Retina (tissue), 1 donor: ENCODE data around the gene SPEM3.

Experiments
- DNase-seq: peaks from one replicate; pipeline ENCODE4 v3.0.0-alpha.2; 2016

SPEM3 gene

DNA sequence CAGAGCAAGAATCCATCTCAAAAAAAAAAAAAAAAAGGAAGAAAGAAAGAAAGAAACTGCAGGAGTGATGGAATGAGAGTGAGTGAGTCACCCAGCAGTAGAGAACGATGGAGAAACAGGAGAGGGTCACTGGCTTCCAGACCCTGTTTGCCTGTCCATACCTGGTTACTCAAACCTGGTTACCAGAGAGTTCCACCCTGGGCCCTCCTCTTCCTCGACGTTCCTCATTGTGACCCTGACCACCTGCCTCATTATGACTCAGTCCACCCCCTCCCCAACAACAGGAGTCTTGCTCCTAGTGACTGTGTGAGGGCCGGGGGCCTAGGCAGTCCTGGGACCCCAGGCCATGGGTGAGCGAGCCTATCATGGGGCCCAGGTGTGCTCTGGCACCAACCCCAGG lies at the start of gene SPEM3:
Gene SPEM3, plus strand, starts transcription at position 301 of the 400 bp plus-strand sequence. Its CDS starts 46 bp downstream, at position 347.
- DNase-seq = no peak

DNA sequence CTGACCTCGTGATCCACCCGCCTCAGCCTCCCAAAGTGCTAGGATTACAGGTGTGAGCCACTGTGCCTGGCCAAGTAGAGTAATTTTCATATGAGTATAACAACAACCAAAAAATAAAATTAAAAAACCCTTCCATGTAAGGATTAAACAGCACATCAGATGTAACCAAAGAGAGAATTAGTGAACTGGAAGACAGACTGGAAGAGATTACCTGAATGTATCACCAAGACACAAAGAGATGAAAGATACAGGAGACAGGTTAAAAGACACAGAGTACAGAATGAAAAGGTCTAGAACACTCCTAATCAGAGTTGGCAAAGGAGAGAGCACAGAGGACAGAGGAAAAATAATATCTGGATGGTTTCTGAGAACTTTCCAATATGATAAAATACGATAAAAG lies 49.5 kb upstream of the SPEM3 start:
- DNase-seq = no peak

DNA sequence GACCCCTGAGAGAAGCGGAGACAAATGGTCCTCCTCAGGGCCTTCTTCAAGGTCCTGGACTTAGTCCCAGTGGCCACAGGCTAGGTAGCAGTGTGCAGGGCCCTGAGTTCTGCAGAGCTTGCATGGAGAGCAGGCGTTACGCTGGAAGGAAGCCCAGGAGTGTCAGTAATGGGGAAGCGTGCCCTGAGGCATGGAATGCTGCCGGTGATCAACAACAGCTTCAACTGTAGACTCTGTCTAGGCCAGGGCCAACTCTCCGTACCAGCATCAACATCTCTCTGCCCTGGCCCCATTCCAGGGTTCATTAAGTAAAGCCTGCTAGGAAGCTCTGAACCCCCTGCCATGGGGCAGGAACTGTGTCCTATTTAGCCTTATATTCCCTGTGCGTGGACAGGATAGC lies 48.3 kb upstream of the SPEM3 start:
- peak; percentile 34 for DNase-seq

GRCh38 chr17:7380855-7381683 lies 47.6 kb upstream of the SPEM3 start, which contains the start of gene TNK1:
TSS of gene TNK1 (plus strand) at chr17:7381089. CDS start at chr17:7382927, 1,838 bp downstream.
- peak; percentile 51 for DNase-seq

GRCh38 chr17:7382901-7383300 lies 45.8 kb upstream of the SPEM3 start:
- peak; percentile 15 for DNase-seq

GRCh38 chr17:7383371-7383741 lies 45.3 kb upstream of the SPEM3 start:
- DNase-seq = peak; percentile 17

DNA sequence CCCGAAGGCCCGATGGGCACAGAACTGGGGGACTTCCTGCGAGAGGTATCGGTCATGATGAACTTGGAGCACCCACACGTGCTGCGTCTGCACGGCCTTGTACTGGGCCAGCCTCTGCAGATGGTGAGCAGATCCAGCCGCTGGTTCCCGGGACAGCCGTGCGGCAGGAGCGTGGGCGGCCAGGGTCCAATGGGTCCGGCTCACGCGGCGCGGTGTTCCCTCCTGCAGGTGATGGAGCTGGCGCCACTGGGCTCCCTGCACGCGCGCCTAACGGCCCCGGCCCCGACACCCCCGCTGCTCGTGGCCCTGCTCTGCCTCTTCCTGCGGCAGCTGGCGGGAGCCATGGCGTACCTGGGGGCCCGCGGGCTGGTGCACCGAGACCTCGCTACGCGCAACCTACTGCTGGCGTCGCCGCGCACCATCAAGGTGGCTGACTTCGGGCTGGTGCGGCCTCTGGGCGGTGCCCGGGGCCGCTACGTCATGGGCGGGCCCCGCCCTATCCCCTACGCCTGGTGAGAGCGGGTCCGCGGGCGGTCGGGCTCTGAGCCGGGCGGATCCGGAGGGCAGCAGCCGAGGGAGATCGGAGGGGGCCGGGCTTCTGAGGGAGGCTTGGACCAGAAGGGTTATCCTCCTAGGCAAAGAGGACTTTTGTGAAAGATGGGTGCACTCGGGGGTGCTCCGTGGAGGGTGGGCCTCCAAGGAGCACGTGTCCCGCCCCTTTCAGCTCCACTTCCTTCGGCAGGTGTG lies 44.7 kb upstream of the SPEM3 start:
- DNase-seq = peak; percentile 88

DNA sequence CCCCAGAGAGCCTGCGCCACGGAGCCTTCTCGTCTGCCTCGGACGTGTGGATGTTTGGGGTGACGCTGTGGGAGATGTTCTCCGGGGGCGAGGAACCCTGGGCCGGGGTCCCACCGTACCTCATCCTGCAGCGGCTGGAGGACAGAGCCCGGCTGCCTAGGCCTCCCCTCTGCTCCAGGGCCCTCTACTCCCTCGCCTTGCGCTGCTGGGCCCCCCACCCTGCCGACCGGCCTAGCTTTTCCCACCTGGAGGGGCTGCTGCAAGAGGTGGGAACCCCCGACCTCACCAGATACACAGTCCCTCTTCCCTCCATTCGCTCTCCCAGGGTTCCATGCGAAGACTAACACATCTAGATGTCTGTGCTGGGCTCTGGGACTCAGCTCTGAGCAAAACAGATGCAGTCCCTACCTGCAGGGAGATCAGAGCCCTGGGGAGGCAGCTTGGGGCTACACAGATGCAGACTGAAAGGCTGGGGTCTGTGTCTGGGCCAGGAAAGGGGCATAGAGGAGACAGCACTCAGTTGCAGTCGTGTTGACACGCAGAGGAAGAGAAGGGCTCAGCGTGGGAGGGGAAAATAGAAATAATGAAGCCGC lies 44.1 kb upstream of the SPEM3 start:
- DNase-seq = no peak

- DNase-seq = no peak
These were observed 39.8 kb upstream of the SPEM3 start for GRCh38 chr17:7388856-7389255.

DNA sequence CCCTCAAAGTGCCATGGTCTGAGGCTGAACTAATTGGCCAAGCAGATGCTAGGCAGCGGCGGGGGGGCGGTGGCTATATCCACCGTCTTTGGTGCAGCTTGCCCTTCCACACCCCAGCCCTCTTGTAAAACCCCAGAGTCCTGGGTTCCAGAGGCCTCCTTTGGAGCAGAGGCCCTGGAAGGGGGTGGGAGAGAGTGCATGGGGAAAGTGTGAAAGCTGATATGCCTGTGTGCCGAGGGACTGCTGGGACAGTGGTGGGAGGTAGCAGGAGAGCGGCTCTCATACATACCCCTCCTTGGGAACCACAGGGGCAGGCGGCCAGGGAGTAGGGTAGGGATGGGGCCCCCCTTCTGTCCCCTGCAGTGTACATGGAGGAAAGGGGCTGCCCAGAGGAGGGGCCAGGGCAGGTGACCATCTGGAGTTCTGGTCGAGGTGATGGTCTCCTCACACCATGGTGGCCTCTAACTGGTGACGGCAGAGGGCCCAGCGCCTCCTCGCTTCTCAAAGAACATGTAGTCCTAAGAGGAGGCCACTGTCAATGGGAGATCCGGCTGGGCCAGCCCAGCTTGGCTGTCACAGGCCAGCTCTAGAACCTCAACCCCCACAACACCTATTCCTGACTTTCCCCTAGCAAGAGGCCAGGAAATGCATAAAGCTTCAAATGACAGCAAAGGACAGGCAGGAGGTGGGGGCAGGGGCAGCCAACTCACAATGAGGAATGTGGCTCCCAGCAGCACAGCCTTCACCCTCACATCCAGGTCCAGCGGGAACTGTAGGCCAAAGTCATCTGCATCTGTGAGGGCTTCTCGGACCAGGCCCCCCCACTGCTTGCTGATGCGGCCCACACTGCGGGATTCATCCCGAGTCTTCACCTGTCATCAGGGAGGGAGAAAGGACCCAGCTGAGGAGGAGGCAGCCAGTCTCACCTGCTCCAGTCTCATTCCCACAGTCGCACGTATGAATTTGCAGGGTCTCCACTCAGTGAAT lies 38.4 kb upstream of the SPEM3 start:
- DNase-seq = no peak

- no peak for DNase-seq
These were observed 37.4 kb upstream of the SPEM3 start for GRCh38 chr17:7391307-7391706.

DNA sequence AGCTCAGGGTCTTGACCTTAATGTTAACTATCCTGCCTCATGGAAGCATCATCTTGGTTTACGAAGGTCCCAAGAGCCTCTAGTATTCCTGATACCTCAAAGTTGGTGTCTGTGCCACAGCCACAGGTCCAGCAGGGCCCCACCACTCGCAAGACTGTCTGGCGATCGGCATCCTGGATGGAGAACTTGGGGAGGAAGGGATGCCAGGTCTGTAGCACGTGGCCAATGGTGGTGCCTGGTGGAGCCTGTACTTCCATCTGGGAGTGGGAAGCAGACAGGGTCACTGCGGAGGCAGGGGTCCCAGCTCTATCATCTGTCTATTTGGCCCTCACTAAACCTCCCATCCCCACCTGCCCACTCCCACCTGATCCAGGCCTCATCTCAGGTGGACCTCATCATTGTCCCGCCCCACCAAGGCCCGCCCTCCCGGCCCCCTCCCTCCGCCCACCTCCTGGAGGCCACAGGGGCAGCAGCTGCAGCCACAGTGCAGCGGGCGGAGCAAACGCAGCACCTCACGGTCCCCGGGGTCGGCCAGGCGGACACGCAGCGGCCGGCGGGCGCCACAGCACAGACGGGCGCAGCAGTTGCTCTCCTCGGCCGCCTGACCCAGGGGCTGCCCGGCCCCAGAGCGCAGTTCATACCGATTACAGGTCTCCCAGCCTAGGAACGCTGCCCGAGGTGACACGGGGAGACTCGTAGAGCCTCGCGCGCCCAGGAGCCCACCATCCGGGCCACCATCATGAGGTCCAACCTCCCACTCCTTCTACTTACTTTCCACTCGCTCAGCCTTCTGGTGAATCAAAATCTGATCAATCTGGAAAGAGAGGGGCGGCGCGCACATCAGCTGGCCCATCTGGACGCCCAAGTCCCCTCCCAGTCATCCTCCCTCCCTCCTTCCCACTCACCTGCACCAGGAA lies 35.7 kb upstream of the SPEM3 start:
- DNase-seq = peak; percentile 55

DNA sequence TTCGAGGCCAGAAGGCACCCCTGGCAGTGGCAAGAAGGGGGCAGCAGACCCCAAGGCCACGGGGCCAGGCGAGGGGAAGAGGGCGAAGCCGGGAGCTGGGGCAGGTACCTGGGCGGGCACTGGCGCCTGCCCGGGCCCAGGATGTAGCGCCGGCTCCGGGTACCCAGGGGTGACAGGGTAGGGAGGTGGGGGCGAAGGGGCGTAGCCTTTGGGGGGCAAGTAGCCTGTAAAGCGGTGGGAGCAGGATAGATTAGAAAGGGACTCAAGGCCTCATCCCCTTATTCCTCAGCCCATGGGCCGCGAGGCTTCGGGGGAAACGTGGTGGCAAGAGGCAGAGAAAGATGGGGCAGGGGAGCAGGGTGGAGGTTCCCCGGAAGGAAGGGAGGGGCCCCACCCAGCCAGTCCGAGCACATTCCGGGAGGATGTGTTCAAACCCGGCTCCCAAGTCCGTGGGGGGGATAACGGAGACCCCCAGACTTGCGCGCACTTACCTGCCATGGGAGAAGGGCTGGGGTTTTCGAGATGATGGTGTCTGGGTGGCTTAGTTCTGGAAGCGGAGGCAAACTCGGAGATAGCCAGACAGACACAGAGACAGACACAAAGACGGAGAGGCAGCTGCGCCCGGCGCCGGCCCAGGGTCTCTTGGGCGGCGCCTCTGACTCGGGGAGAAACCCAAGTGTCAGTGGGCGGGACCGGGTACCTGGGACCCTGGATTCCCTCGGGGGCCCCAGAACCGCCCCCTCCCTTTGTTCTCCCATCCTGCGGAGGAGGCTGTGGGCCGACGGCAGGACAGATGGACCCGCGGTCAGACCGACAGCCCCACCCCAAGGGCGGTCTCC lies 34.8 kb upstream of the SPEM3 start:
- DNase-seq = peak; percentile 75

- DNase-seq = peak; percentile 92
These were observed 34.0 kb upstream of the SPEM3 start, which contains the start of gene PLSCR3 for GRCh38 chr17:7394452-7395191. TSS of gene PLSCR3 (minus strand) at chr17:7394525. CDS start at chr17:7394110, 415 bp downstream.

DNA sequence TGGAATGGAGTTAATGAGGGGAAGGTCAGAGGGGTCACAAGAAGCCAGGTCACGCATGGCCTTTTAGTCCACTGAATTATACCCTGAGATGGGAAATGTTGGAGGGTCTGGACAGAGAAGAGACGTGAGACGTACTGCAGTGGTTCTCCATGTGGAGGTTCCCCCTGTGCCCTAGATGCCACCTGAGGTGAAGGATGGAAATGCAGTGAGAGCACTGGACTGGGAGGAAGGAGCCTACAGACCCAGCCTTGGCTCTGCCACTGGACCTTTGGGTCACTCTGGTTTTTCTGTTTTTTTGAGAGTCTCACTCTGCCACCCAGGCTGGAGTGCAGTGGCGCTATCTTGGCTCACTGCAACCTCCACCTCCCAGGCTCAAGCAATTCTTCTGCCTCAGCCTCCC lies 32.5 kb upstream of the SPEM3 start:
- no peak for DNase-seq

DNA sequence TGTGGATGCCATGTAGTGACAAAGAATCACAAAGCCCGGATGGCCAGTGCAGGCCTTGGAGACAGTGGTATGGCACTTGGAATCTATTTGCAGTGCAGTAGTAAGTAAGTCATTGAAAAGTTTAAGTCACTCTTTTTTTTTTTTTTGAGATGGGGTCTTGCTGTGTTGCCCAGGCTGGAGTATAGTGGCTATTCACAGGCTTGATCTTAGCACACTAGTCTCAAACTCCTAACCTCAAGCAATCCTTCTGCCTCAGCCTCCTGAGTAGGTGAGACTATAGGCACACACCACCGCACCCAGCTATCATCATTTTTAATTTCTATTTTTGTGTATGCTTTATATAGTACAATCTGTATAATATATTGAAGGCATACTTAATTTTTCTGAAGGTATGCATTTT lies 30.0 kb upstream of the SPEM3 start:
- no peak for DNase-seq

DNA sequence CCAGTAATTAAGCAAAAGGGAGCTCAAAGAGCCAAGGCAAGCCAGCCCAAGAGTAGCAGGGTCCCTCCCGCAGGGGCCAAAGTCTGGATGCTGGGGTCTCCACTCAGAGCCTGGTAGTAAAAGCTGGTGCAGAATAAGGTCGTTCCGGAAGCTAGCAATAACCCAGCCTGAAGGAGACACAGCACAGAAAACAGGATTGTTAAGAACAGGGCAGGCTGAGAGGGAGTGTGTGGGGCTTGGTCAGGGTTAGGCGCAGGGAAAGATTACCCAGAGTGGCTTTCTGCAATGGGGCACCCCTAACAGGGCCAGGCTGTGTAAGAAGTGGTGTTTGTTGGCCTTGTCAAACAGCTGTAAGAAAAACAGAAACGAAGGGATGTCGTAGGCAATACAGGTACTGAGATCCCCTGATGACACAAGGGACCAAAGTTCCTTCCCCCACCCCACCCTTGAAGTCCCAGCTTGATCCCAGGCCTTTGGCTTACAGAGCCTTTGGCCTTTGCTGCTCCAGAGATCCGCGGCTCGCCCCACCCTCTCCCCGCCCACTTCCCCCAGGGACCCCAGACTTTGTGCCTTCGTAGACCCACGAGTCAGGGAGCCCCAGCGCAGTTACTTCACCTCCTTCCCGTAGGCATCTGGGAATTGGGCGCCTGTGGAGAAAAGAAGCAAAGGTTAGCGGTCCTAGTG lies 25.5 kb upstream of the SPEM3 start:
- no peak for DNase-seq

- DNase-seq = no peak
These were observed 25.0 kb upstream of the SPEM3 start for GRCh38 chr17:7403727-7403976.
